Endothelial cell of umbilical vein (primary cell): ENCODE results near the gene TBX4. TPM values are rescaled to one million over a fixed set of nuclear protein-coding genes. Genes with fewer than 3 reads are reported as not detected.

Experiments used
- BruUV-seq: library from RNA; stranded (reverse); fragments of 400-500 nt; replicated peaks from 2 replicates; lab custom pipeline; 2021; lab: Mats Ljungman, UMichigan
- CTCF ChIA-PET: fragments of 300-600, 350-600 bp; sonication (Branson Sonifier 250); formaldehyde crosslinking; loops from one replicate; lab custom pipeline; 2021; ENCODE audit warnings: antibody characterized with exemption, inconsistent platforms; lab: Charles Lee
- POLR2A ChIA-PET: fragments of 300-600, 350-600 bp; sonication (Branson Sonifier 250); formaldehyde crosslinking; loops from one replicate; lab custom pipeline; 2021; ENCODE audit warnings: antibody characterized with exemption, inconsistent platforms; lab: Charles Lee
- DNase-seq: peaks from one replicate; pipeline ENCODE4 v3.0.0-alpha.2; 2011; ENCODE audit warnings: low read depth, low spot score
- FAIRE-seq: peaks from 2 replicates; lab custom pipeline; 2011; peaks lifted over from hg19 to GRCh38; lab: Jason Lieb, UNC
- H2AFZ ChIP-seq: 2 replicates; pipeline ENCODE4 v1.6.0; 2012; ENCODE audit warnings: low read depth, low read length, control low read depth, inconsistent platforms
- H3K27ac ChIP-seq: 2 replicates; pipeline ENCODE4 v1.5.1; 2011; ENCODE audit warnings: low read depth, mild to moderate bottlenecking, control low read depth, low read length, moderate library complexity; ENCODE audit not compliant: insufficient read depth
- H3K27me3 ChIP-seq, 2 experiments: 2 replicates each; pipeline versions ENCODE4 v1.6.0 to v1.6.1; 2011; ENCODE audit warnings: low read length in 2 of 2, mixed read lengths in 1 of 2; ENCODE audit not compliant: control insufficient read depth in 2 of 2, insufficient read depth in 2 of 2
- H3K36me3 ChIP-seq, 2 experiments: 2 replicates in 1 of 2; 3 replicates in 1 of 2; pipeline ENCODE4 v1.5.1; 2011; ENCODE audit warnings: low read length in 2 of 2, mild to moderate bottlenecking in 1 of 2, moderate library complexity in 1 of 2; ENCODE audit not compliant: control insufficient read depth in 2 of 2, insufficient read depth in 2 of 2; ENCODE audit errors: extremely low read depth in 1 of 2
- H3K4me1 ChIP-seq: 3 replicates; pipeline ENCODE4 v1.5.1; 2011; ENCODE audit warnings: mild to moderate bottlenecking, low read length; ENCODE audit not compliant: control insufficient read depth, insufficient read depth; ENCODE audit errors: extremely low read depth
- H3K4me2 ChIP-seq: 2 replicates; pipeline ENCODE4 v1.6.1; 2011; ENCODE audit warnings: low read length, control low read depth, mixed read lengths; ENCODE audit not compliant: insufficient read depth
- H3K4me3 ChIP-seq, 3 experiments: fragments of 200-600 bp in 1 of 3; sonication (generic), shearing (Covaris generic) in 1 of 3; replicated peaks in 1 of 3; 2 replicates each; pipeline ENCODE4 v1.5.1; 2011 to 2016; ENCODE audit warnings: control low read depth in 3 of 3, low read length in 3 of 3, mild to moderate bottlenecking in 2 of 3, inconsistent platforms in 1 of 3, low read depth in 1 of 3, moderate library complexity in 1 of 3; ENCODE audit not compliant: insufficient read depth in 1 of 3
- H3K79me2 ChIP-seq: 2 replicates; pipeline ENCODE4 v1.6.0; 2012; ENCODE audit warnings: low read length, inconsistent platforms; ENCODE audit not compliant: control insufficient read depth, insufficient read depth
- H3K9ac ChIP-seq: replicated peaks from 2 replicates; pipeline ENCODE3; 2011; ENCODE audit warnings: low read length, control low read depth; ENCODE audit not compliant: insufficient read depth; ENCODE audit errors: extremely low read depth
- H3K9me1 ChIP-seq: replicated peaks from 3 replicates; pipeline ENCODE4 v1.6.0; 2011; ENCODE audit warnings: mild to moderate bottlenecking, low read length; ENCODE audit not compliant: control insufficient read depth, insufficient read depth; ENCODE audit errors: extremely low read depth
- H3K9me3 ChIP-seq: replicated peaks from 2 replicates; pipeline ENCODE4 v1.5.1; 2012; ENCODE audit warnings: low read length, inconsistent platforms; ENCODE audit not compliant: control insufficient read depth, insufficient read depth
- H4K20me1 ChIP-seq: replicated peaks from 2 replicates; pipeline ENCODE3; 2011; ENCODE audit warnings: mild to moderate bottlenecking, low read length; ENCODE audit not compliant: control insufficient read depth, insufficient read depth; ENCODE audit errors: extremely low read depth
- CTCF ChIP-seq, 2 donors: IDR thresholded peaks; 1 replicate in 1 of 2; 2 replicates in 1 of 2; pipeline ENCODE4 v1.5.1; 2011; ENCODE audit warnings: low read length in 2 of 2, mild to moderate bottlenecking in 2 of 2, moderate library complexity in 2 of 2, control low read depth in 1 of 2, inconsistent platforms in 1 of 2, low read depth in 1 of 2; ENCODE audit not compliant: insufficient read depth in 1 of 2; ENCODE audit errors: extremely low read depth in 1 of 2
- FOS ChIP-seq: IDR thresholded peaks from 2 replicates; pipeline ENCODE4 v1.6.1; 2011; ENCODE audit warnings: mild to moderate bottlenecking, low read length, moderate library complexity, borderline replicate concordance; ENCODE audit not compliant: insufficient read depth
- POLR2AphosphoS5 ChIP-seq: IDR thresholded peaks from 2 replicates; pipeline ENCODE4 v1.6.1; 2012; ENCODE audit warnings: low read depth, mild to moderate bottlenecking, control low read depth, low read length, moderate library complexity; ENCODE audit not compliant: insufficient read depth
- dilution Hi-C: fragments of 300-500 bp; cut with MboI; formaldehyde crosslinking; loops from one replicate; pipeline ENCODE4 v1.15.0; 2019; ENCODE audit warnings: low sequenced_read_pairs; ENCODE audit not compliant: extremely low pct_ligation_motif_present
- intact Hi-C: fragments of 100-400 bp; cut with micrococcal nuclease; formaldehyde crosslinking; loops from one replicate; pipeline ENCODE4 v1.10.0; 2022
- polyA plus RNA-seq, 4 experiments: library from polyadenylated mRNA; depleted of rRNA in 3 of 4; stranded (reverse) in 3 of 4; unstranded in 1 of 4; fragments of >200 nt; gene quantifications; 2 replicates each; pipeline versions ENCODE4 v1.2.1 to v1.2.3, GENCODE V29; 2011 to 2012; ENCODE audit warnings: missing spikeins in 1 of 4
- total RNA-seq: library from RNA; stranded (reverse); gene quantifications from 2 replicates; pipeline ENCODE4 v1.2.3, GENCODE V29; 2021
- TF ChIP-seq, protein P1 (sequence below): IDR thresholded peaks from 2 replicates; pipeline ENCODE4 v1.6.1; 2011; ENCODE audit not compliant: insufficient read depth, insufficient read length

The TBX4 gene
- total and polyA plus RNA-seq, 2 donors (not counting 3 experiments of a cell fraction or from before 2014, with no cell fraction given) = not detected

- POLR2A ChIA-PET = no interaction called here
- no peak overlapping the region for H2AFZ ChIP-seq
- CTCF ChIA-PET = interaction anchor here (1.9 kb wide), 1 partner anchor 8 kb away, joined by 10 read pairs; no protein-coding TSS in a partner anchor
- FAIRE-seq (no peak), DNase-seq (no peak)
- H3K4me3 ChIP-seq = no peak overlapping the region
- no peaks in the 10 kb centered on the region for H3K4me1 ChIP-seq
- H3K4me2 ChIP-seq = no peak overlapping the region
- no peak overlapping the region for H3K27ac ChIP-seq
- intact Hi-C loops = no loop called here
- H4K20me1 ChIP-seq = no peaks in the 10 kb centered on the region
- dilution Hi-C loops = no loop called here
- H3K27me3 ChIP-seq = peaks cover 2 to 6% of the 10 kb centered on the region in 2 experiments
- no TSS peak for BruUV-seq
- H3K9ac ChIP-seq = no peak overlapping the region
- TF ChIP-seq FOS = no peak
- no peak for TF ChIP-seq POLR2AphosphoS5
- no peak for TF ChIP-seq CTCF (IDR thresholded peaks at IDR 0.05; ENCODE audit: extremely low read depth in 1 of 2, insufficient read depth in 1 of 2, low read depth in 1 of 2, low read length in 2 of 2)
- TF ChIP-seq, protein P1, sequence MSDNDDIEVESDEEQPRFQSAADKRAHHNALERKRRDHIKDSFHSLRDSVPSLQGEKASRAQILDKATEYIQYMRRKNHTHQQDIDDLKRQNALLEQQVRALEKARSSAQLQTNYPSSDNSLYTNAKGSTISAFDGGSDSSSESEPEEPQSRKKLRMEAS = no peak
- no peaks in the 10 kb centered on the region for H3K36me3 ChIP-seq
- H3K9me1 ChIP-seq = peaks cover 2% of the 10 kb centered on the region
- no peaks in the 10 kb centered on the region for H3K9me3 ChIP-seq
- no peaks in the 10 kb centered on the region for H3K79me2 ChIP-seq
Observed at GRCh38 chr17:61517843-61518606, 65.8 kb downstream of the TBX4 start.
